NCI-H460 (cell line): Measurements from ENCODE around the gene ULK4. TPM values are rescaled to one million over a fixed set of nuclear protein-coding genes. Genes with fewer than 3 reads are reported as not detected.
A peak's percentile ranks its signal among the peaks of the same experiment; 100 is the strongest.
"Not testable (repeated sequence)": the region's sequence is repeated elsewhere in the genome, so short reads cannot be mapped to it uniquely, and the experiment has no call there.

Experiments used
- DNase-seq: peaks from one replicate; pipeline ENCODE4 v3.0.0-alpha.2; 2016; ENCODE audit warnings: low read depth; ENCODE audit errors: extremely low read depth
- total RNA-seq: library from RNA; depleted of rRNA; stranded (reverse); fragments of >200 nt; shearing (Covaris generic); gene quantifications from 2 replicates; pipeline ENCODE4 v1.2.3, GENCODE V29; 2014

ULK4 gene
- total RNA-seq, 1 experiment from 2014 or later, result 5.6 TPM

DNA sequence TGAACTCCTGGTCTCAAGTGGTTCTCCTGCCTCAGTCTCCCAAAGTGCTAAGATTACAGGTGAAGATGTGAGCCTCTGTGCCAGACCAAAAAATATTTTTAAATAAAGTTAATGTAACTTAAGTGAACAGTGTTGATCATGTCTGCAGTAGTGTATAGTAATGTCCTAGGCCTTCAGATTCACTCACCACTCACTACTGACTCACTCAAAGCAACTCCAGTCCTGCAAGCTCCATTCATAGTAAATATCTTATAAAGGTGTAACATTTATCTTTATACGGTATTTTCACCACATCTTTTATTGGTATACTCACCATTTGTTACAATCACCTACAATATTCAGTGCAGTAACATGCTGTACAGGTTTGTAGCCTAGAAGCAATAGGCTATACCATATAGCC lies 264.2 kb downstream of the ULK4 start:
- DNase-seq, result no peak

DNA sequence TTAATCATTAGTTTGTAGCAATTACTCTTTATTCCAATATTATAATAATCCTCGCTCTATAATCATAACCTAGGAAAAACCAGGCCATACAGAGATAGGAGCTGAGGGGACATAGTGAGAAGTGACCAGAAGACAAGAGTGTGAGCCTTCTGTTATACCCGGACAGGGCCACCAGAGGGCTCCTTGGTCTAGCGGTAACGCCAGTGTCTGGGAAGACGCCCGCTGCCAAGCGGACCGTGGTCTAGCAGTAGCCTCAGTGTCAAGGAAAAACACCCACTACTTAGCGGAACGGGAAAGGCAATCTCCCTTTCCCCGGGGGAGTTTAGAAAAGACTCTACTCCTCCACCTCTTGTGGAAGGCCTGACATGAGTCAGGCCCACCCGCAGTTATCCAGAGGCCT lies 266.1 kb downstream of the ULK4 start:
- peak; percentile 9 for DNase-seq

- DNase-seq, result no peak
Observed at GRCh38 chr3:41693799-41694198, 268.1 kb downstream of the ULK4 start.

DNA sequence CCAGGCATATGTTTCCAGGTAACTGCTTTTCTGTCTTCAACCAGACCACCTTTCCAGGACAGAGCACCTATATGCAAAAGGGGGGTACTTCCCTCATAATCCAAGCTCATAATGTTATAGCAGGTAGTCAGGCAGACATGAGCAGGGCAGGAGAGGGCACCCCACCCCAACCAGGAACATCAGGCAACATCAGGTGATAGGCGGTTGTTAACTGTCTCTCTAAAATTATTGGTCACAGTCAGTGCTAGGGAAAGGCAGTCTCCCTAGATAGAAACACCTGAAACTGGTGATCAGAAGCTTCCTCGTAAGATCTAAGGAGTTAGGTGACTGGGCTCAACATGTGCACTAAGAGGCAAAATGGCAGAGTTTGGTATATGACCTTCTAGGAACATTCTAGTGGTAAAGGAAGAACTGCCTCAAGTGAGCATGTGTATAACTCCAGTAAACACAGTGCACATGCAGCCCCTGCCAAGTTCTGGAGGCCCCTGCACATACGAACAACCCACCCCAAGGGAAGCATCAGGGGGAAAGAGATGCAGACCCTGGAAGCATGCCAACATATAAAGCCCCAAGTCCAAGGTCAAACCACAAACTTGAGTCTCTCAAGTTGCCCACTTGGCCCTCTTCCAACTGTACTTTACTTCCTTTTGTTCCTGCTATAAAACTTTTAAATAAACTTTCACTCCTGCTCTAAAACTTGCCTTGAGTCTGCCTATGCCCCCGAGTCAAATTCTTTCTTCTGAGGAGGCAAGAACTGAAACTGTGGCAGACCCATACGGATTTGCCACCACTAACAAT lies 270.9 kb downstream of the ULK4 start:
- no peak for DNase-seq

DNA sequence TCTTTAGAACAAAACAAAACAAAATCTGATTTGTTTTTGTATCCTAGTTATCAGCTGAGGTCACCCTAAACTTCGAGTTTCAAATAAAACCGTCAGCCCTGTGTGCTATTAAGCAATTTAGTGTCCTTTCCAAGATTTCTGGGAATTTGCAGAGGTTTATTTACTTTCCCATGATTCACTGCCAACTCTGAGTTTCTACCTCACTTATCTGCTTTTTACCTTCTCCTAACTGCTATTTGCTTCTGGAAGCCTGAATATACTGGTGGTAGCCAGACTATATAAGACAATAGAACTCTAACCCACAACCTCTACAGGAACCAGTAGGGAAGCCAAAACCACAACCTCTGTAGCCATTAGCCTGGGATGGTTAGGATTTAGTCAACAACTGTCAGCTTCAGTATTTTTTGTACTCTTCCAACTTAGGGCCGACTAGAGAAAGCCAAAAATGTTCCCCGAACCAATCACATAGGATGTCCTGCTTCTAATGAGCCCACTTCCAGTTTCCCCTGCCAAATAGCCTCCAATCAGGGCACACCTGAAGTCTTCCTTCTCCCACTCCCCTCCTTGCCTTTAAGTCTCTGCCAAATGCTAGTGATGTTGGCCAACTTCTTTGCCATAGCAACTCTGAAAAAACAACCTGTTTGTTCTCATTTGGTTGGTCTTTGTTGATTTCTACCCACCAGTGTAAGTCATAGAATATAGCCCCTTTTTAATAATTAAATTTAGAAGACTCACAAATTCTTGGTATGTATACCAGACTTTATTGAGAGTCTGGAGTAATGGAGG lies 273.1 kb downstream of the ULK4 start:
- no peak for DNase-seq

GRCh38 chr3:41684797-41685735 lies 276.8 kb downstream of the ULK4 start:
- no peak for DNase-seq

DNA sequence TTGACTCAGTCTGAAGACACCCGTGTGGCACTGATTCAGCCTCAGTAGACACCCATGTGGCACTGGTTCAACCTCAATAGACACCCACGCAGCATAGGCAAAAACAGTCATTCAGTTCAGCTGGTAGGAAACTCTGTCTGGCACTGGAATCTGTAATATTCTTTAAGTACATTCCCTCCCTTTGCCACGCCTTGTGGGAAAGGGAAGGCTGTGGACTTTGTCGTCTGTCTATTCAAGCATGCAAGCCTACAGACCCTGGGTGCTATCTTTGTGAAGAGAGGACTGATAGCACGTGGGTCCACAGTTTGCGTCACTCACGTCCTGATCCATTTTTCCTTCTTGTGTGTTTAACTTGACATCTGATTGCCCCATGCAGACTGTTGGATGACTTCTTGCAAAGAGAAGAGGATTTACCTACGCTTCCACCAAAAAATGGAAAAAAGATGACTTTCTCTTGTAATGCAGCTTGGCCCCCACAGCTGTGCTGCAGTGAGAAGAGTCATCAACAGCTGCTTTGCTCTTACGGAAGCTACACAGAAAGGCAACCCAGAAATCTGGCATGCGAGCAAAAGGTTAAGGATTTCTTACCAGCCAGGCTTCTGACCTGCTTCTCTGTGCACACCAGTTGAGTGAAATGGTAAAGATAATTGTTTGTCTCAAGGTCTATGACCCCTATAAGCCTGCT lies 278.1 kb downstream of the ULK4 start:
- DNase-seq, result no peak

DNA sequence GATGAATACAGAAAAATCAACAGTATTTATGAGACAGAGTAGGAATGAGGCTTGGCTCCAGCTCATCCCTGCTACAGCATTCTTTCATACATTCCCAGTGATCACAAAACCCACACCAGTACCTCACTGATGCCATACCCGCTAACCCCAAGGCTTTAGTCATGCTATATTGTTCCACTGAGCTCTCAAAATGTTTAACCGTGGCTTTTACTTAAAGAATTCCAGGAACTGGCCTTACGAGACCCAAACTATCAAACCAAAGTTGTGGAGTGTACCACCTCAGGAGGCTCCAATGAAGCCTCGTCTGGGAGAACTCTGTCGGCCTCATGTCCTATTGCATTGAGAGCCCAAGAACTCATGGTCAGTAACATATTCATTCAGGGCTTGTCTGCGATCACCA lies 278.9 kb downstream of the ULK4 start:
- DNase-seq, result no peak

- no peak for DNase-seq
Observed at GRCh38 chr3:41682382-41682781, 279.5 kb downstream of the ULK4 start.

GRCh38 chr3:41681479-41681878 lies 280.4 kb downstream of the ULK4 start:
- DNase-seq, result peak; percentile 41

- DNase-seq, result no peak
Observed at GRCh38 chr3:41679374-41679773, 282.5 kb downstream of the ULK4 start.

DNA sequence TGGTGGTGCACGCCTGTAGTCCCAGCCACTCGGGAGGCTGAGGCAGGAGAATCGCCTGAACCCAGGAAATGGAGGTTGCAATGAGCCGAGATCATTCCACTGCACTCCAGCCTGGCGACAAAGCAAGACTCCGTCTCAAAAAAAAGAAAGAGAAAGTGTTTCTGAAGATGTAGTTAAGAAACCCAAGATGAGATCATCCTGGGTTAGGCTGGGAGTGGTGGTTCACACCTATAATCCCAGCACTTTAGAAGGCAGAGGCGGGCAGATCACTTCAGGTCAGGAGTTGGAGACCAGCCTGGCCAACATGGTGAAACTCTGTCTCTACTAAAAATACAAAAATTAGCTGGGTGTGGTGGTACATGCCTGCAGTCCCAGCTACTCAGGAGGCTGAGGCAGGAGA lies 286.8 kb downstream of the ULK4 start:
- DNase-seq, result not testable (repeated sequence)

DNA sequence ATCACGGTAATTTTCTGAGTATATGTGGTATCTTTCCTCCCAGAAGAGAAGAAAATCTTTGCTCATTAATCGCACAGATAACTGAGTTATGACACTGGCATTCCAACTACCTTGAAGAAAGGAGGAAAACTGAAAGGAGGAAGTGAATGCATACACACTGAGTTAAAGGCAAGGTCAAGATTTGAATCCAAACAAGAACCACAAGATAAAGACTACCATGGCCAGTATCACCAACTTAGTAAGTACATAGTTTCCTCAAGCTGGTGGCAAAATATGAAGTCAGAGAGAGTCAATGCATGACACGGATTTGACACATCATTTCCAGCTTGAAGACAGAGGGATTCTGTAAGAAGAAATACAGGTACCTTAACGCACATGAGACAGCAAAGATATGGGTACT lies 287.5 kb downstream of the ULK4 start:
- DNase-seq, result no peak

GRCh38 chr3:41673650-41674049 lies 288.3 kb downstream of the ULK4 start:
- DNase-seq, result no peak

GRCh38 chr3:41668379-41668778 lies 293.5 kb downstream of the ULK4 start:
- no peak for DNase-seq

- no peak for DNase-seq
Observed at GRCh38 chr3:41662288-41662687, 299.6 kb downstream of the ULK4 start.

- DNase-seq, result no peak
Observed at GRCh38 chr3:41661796-41662195, 300.1 kb downstream of the ULK4 start.

DNA sequence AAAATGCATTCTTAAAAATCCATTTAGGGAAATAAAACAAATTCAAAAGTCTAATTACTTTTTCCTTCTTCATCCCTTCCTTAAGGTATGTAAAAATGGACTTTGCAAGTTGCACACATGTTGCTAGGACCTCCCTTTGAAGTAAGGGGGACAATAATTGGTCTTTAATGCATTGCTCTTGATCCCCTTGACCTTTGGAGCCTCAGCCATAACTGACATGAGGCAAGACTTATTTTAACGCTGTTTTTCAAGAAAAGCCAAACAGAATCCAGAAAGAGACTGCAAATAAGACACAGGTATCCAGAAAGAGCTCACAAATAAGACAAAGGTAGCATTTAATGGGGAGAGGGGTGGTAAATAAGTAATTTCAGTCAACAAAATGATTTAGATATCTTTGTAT lies 301.4 kb downstream of the ULK4 start:
- DNase-seq, result no peak

DNA sequence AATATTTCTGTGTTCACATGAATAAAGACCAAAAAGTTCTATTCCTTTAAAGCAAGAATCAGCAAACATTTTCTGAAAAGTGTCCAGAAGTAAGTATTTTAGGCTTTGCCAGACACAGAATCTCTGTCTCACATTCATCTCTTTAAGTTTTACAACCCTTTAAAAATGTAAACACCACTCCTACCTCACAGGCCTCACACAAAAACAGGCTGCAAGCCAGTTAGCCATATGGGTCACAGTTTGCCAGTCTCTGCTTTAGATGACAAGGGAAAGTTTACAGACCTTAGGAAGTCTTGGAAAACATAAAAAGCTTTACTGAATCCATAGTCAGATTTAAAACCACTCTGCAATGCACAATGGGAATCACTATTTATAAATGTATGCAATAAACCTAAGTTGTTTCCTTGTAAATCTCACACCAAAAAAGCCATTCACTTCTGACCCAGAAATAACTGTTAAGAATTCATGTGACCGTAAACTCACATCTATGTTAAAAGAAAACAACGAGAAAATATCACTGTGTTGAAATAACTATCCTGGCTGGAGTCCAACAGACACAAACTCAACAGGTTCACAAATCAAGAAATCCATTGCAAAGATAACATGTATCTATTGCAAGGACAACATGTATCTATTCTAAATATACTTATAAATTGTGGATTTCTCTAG lies 308.2 kb downstream of the ULK4 start:
- DNase-seq, result peak; percentile 6

- DNase-seq, result no peak
Observed at GRCh38 chr3:41652931-41653330, 309.0 kb downstream of the ULK4 start.
